Parathyroid adenoma (tissue), 2 donors: Measurements from ENCODE around the gene MPHOSPH6.

ENCODE experiments used
- H2AFZ ChIP-seq: fragments of 300-600 bp; sonication (generic); one replicate; pipeline ENCODE4 v1.7.0; 2017; ENCODE audit warnings: antibody characterized with exemption, mild to moderate bottlenecking
- H3K27ac ChIP-seq: fragments of 300-600 bp; sonication (generic); one replicate; pipeline ENCODE4 v1.7.0; 2017
- H3K27me3 ChIP-seq: fragments of 300-600 bp; sonication (generic); one replicate; pipeline ENCODE4 v1.7.0; 2017; ENCODE audit warnings: low read length; ENCODE audit not compliant: control insufficient read depth, insufficient read depth
- H3K36me3 ChIP-seq: fragments of 300-600 bp; sonication (generic); one replicate; pipeline ENCODE4 v1.7.0; 2017; ENCODE audit warnings: low read length; ENCODE audit not compliant: control insufficient read depth, insufficient read depth
- H3K4me1 ChIP-seq: fragments of 300-600 bp; sonication (generic); one replicate; pipeline ENCODE4 v1.7.0; 2017; ENCODE audit warnings: control low read depth
- H3K4me2 ChIP-seq: fragments of 300-600 bp; sonication (generic); one replicate; pipeline ENCODE4 v1.7.0; 2017; ENCODE audit warnings: low read length
- H3K4me3 ChIP-seq: fragments of 300-600 bp; sonication (generic); one replicate; pipeline ENCODE4 v1.7.0; 2017; ENCODE audit warnings: low read depth, low read length
- H3K79me2 ChIP-seq: fragments of 300-600 bp; sonication (generic); one replicate; pipeline ENCODE4 v1.7.0; 2017; ENCODE audit warnings: control low read depth
- H3K9ac ChIP-seq: fragments of 300-600 bp; sonication (generic); one replicate; pipeline ENCODE4 v1.7.0; 2017; ENCODE audit warnings: mild to moderate bottlenecking
- H3K9me3 ChIP-seq: fragments of 300-600 bp; sonication (generic); one replicate; pipeline ENCODE4 v1.7.0; 2017; ENCODE audit warnings: low read length; ENCODE audit not compliant: control insufficient read depth
- CTCF ChIP-seq: fragments of 300-600 bp; sonication (generic); IDR thresholded peaks from one replicate; pipeline ENCODE4 v1.7.0; 2017; ENCODE audit warnings: antibody characterized with exemption, mild to moderate bottlenecking
- donor health status: primary hyperparathyroidism.

Gene MPHOSPH6

GRCh38 chr16:82138478-82139285, 31.3 kb downstream of the MPHOSPH6 start:
- no peak for TF ChIP-seq CTCF
- no peaks in the 10 kb centered on the region for H3K36me3 ChIP-seq
- H3K4me1 ChIP-seq: peaks cover 9% of the 10 kb centered on the region
- no peak overlapping the region for H3K4me2 ChIP-seq
- H3K4me3 ChIP-seq: no peak overlapping the region
- no peaks in the 10 kb centered on the region for H3K9me3 ChIP-seq
- no peak overlapping the region for H3K9ac ChIP-seq
- H3K27me3 ChIP-seq: no peaks in the 10 kb centered on the region
- H2AFZ ChIP-seq: peak overlapping the region; percentile 28
- no peak overlapping the region for H3K27ac ChIP-seq
- H3K79me2 ChIP-seq: no peaks in the 10 kb centered on the region

- H3K27me3 ChIP-seq: no peaks in the 10 kb centered on the region
- no peaks in the 10 kb centered on the region for H3K9me3 ChIP-seq
- H2AFZ ChIP-seq: no peak overlapping the region
- H3K4me3 ChIP-seq: no peak overlapping the region
- H3K4me1 ChIP-seq: peaks cover 9% of the 10 kb centered on the region
- H3K27ac ChIP-seq: no peak overlapping the region
- H3K4me2 ChIP-seq: no peak overlapping the region
- no peak overlapping the region for H3K9ac ChIP-seq
- no peaks in the 10 kb centered on the region for H3K79me2 ChIP-seq
- no peak for TF ChIP-seq CTCF
- H3K36me3 ChIP-seq: no peaks in the 10 kb centered on the region
These were observed 32.2 kb downstream of the MPHOSPH6 start for GRCh38 chr16:82137822-82138167.

GRCh38 chr16:82136956-82137821, 32.8 kb downstream of the MPHOSPH6 start:
- Histone ChIP-seq H3K4me3 (no peak overlapping the region), H3K9ac (no peak overlapping the region), H3K4me1 (peaks cover 9% of the 10 kb centered on the region), H2AFZ (no peak overlapping the region), H3K4me2 (no peak overlapping the region), H3K27me3 (no peaks in the 10 kb centered on the region), H3K9me3 (no peaks in the 10 kb centered on the region), H3K36me3 (no peaks in the 10 kb centered on the region), H3K27ac (no peak overlapping the region), H3K79me2 (no peaks in the 10 kb centered on the region)
- no peak for TF ChIP-seq CTCF

GRCh38 chr16:82135844-82136243, 34.2 kb downstream of the MPHOSPH6 start:
- no peak overlapping the region for H3K9ac ChIP-seq
- TF ChIP-seq CTCF: no peak
- H3K9me3 ChIP-seq: no peaks in the 10 kb centered on the region

More at GRCh38 chr16:82135844-82136243, 34.2 kb downstream of the MPHOSPH6 start:
- H3K4me2 ChIP-seq: no peak overlapping the region
- H3K79me2 ChIP-seq: no peaks in the 10 kb centered on the region
- no peak overlapping the region for H2AFZ ChIP-seq
- no peaks in the 10 kb centered on the region for H3K36me3 ChIP-seq
- no peak overlapping the region for H3K27ac ChIP-seq
- H3K4me1 ChIP-seq: peaks cover 9% of the 10 kb centered on the region
- H3K4me3 ChIP-seq: no peak overlapping the region
- no peaks in the 10 kb centered on the region for H3K27me3 ChIP-seq
